Upper lobe of right lung (tissue), 1 donor: Measurements from ENCODE around the gene AHDC1. TPM values are rescaled to one million over a fixed set of nuclear protein-coding genes. Genes with fewer than 3 reads are reported as not detected.

Source experiments
- ATAC-seq: fragments of 200-7000 bp; cut with Tn5 transposase; one replicate; pipeline ENCODE4 v1.9.1; 2020; ENCODE audit warnings: mild to moderate bottlenecking, moderate library complexity
- DNase-seq: peaks from one replicate; pipeline ENCODE4 v3.0.0-alpha.2; 2020
- H3K27ac ChIP-seq: fragments of 200-600 bp; one replicate; pipeline ENCODE4 v1.8.0; 2022
- H3K27me3 ChIP-seq: fragments of 200-600 bp; one replicate; pipeline ENCODE4 v1.8.0; 2022; ENCODE audit warnings: mild to moderate bottlenecking
- H3K36me3 ChIP-seq: fragments of 200-600 bp; one replicate; pipeline ENCODE4 v1.8.0; 2022
- H3K4me1 ChIP-seq: fragments of 200-600 bp; one replicate; pipeline ENCODE4 v1.8.0; 2022
- H3K4me3 ChIP-seq: fragments of 200-600 bp; one replicate; pipeline ENCODE4 v1.8.0; 2022; ENCODE audit warnings: mild to moderate bottlenecking
- H3K9me3 ChIP-seq: fragments of 200-600 bp; one replicate; pipeline ENCODE4 v1.8.0; 2022
- CTCF ChIP-seq: fragments of 200-600 bp; IDR thresholded peaks from one replicate; pipeline ENCODE4 v1.8.0; 2022; ENCODE audit warnings: antibody characterized with exemption
- intact Hi-C: fragments of 100-400 bp; cut with DNase I; formaldehyde crosslinking; loops from one replicate; pipeline ENCODE4 v1.11.0; 2022
- total RNA-seq: library from RNA; stranded (reverse); fragmentation: NEBNext Ultra II Directional; extraction: Animal tissue kit (Norgen Biotek cat#: 25700); gene quantifications from one replicate; pipeline ENCODE4 v1.2.1, GENCODE V29; 2021
- donor health status: DM: no; HTN: yes; CAD: no; lungs with severe emphysema.

The AHDC1 gene
- total RNA-seq, 1 donor from 2014 or later = 34.2 TPM

- Histone ChIP-seq H3K4me1 (peaks cover 25% of the 10 kb centered on the region), H3K27me3 (no peaks in the 10 kb centered on the region), H3K36me3 (peaks cover 52% of the 10 kb centered on the region), H3K9me3 (no peaks in the 10 kb centered on the region), H3K4me3 (no peak overlapping the region), H3K27ac (no peak overlapping the region)
- no peak for DNase-seq
- no peak for TF ChIP-seq CTCF
- no peak for ATAC-seq
- intact Hi-C loops = no loop called here
These were observed 52.6 kb downstream of the AHDC1 start for GRCh38 chr1:27551170-27551952.

- no peak overlapping the region for H3K27ac ChIP-seq
- H3K27me3 ChIP-seq = no peaks in the 10 kb centered on the region
- H3K36me3 ChIP-seq = peaks cover 52% of the 10 kb centered on the region
- no peaks in the 10 kb centered on the region for H3K9me3 ChIP-seq
- DNase-seq (no peak), ATAC-seq (no peak)
- no peak overlapping the region for H3K4me3 ChIP-seq
- intact Hi-C loops = no loop called here
- H3K4me1 ChIP-seq = peaks cover 26% of the 10 kb centered on the region
- no peak for TF ChIP-seq CTCF
These were observed 53.3 kb downstream of the AHDC1 start for GRCh38 chr1:27550510-27551169.

GRCh38 chr1:27549807-27550408, 54.0 kb downstream of the AHDC1 start:
- H3K27ac ChIP-seq = no peak overlapping the region
- intact Hi-C loops = no loop called here
- no peak for TF ChIP-seq CTCF

GRCh38 chr1:27548858-27549719, 54.9 kb downstream of the AHDC1 start:
- no peaks in the 10 kb centered on the region for H3K27me3 ChIP-seq
- ATAC-seq (no peak), DNase-seq (no peak)
- no peak for TF ChIP-seq CTCF
- no peak overlapping the region for H3K27ac ChIP-seq
- H3K4me3 ChIP-seq = no peak overlapping the region
- intact Hi-C loops = no loop called here
- H3K4me1 ChIP-seq = peaks cover 30% of the 10 kb centered on the region
- H3K36me3 ChIP-seq = peaks cover 52% of the 10 kb centered on the region
- no peaks in the 10 kb centered on the region for H3K9me3 ChIP-seq

More at GRCh38 chr1:27549807-27550408, 54.0 kb downstream of the AHDC1 start:
- no peak overlapping the region for H3K4me3 ChIP-seq
- no peaks in the 10 kb centered on the region for H3K27me3 ChIP-seq
- ATAC-seq = no peak
- H3K36me3 ChIP-seq = peaks cover 52% of the 10 kb centered on the region
- no peaks in the 10 kb centered on the region for H3K9me3 ChIP-seq
- no peak for DNase-seq
- peaks cover 25% of the 10 kb centered on the region for H3K4me1 ChIP-seq

GRCh38 chr1:27548136-27548853, 55.6 kb downstream of the AHDC1 start:
- Histone ChIP-seq H3K4me3 (no peak overlapping the region), H3K4me1 (peaks cover 34% of the 10 kb centered on the region), H3K27me3 (no peaks in the 10 kb centered on the region), H3K9me3 (no peaks in the 10 kb centered on the region), H3K27ac (no peak overlapping the region), H3K36me3 (peaks cover 52% of the 10 kb centered on the region)
- ATAC-seq = no peak
- intact Hi-C loops = no loop called here
- no peak for DNase-seq
- TF ChIP-seq CTCF = no peak
